ENCODE data around the gene HSPBP1.

The HSPBP1 gene

DNA sequence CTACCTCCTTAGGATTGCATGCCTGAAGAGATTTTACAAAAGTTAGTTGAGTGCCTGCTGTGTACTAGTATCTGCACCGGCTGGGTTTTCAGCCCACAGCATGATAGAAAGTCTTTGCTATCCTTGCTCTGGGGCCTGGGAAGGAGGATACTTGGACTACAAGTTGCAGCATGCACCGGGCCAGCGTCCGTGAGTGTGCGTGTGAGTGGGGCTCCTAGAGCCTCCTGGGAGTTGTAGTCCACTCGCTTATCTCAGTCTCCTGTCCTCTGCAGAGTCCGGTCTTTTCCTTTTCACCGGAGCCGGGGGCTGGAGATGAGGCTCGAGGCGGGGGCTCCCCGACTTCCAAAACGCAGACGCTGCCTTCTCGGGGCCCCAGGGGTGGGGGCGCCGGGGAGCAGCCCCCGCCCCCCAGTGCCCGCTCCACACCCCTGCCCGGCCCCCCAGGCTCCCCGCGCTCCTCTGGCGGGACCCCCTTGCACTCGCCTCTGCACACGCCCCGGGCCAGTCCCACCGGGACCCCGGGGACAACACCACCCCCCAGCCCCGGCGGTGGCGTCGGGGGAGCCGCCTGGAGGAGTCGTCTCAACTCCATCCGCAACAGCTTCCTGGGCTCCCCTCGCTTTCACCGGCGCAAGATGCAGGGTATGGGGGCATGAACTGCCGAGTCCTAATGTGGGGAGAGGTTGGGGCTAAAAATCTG, 24.5 kb upstream of the HSPBP1 start:
- DNase-seq, result no peak

GRCh38 chr19:55303477-55303876, 23.6 kb upstream of the HSPBP1 start:
- DNase-seq, result no peak

GRCh38 chr19:55302318-55302703, 22.4 kb upstream of the HSPBP1 start:
- DNase-seq, result no peak

DNA sequence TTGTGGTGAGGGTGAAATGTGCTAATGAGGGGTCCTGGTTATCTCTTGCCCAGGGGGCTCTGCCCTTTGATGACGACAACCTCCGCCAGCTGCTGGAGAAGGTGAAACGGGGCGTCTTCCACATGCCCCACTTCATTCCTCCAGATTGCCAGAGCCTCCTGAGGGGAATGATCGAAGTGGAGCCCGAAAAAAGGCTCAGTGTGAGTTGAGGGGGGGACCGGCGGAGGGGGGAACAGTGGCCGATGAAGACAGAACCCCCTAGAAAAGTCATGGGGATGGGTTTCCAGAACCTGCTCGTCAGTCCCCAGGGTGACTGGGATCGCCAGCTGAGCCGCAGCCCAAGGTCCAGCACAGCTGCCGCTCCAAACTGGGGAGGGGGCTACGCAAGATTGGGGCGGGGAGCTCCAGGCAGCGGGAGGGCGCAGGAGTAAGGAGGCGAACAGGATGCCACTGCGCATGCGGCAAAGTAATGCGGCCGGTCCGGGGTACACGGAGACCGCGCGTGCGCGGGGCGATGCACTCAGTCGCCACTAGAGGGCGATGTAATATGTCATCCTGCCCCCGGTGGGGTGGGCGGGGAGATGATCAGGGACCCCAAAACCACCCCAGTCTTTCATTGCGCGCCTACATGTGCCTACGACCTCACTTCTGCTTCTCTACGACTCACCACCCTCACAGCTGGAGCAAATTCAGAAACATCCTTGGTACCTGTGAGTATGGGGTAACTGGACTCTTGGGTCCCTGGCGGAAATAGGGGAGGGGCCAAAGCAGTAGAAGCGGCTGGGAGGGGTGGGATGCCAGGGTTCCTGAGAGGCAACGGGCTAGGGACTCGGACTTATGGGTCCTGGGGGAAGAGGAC, 21.8 kb upstream of the HSPBP1 start:
- peak; percentile 25 for DNase-seq

DNA sequence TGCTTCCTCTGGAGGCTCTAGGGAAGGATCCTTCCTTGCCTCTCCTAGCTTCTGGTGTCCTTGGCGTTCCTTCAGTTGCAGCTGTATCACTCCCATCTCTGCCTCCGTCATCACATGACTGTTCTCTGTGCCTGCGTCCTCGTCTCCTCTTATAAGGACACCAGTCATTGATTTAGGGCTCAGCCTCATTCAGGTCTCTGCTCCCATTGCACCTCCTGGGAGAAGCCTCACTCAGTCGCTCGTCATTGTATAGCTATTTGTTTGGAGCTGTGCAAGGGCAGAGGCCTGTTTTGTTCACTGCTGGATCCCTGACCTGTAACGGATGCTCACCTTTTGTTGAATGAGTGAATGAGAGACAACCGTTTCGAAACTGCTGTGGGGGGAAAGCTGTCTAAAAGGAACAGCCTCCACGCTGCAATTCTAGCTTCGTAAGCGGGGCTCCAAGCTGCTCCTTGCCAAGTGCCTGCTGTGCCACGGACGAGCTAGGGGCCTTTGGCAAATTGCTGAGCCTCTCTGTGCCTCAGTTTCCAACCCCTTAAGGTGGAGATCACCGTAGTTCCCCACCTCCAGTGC, 21.1 kb upstream of the HSPBP1 start:
- no peak for DNase-seq

GRCh38 chr19:55299991-55300390, 20.1 kb upstream of the HSPBP1 start:
- no peak for DNase-seq

DNA sequence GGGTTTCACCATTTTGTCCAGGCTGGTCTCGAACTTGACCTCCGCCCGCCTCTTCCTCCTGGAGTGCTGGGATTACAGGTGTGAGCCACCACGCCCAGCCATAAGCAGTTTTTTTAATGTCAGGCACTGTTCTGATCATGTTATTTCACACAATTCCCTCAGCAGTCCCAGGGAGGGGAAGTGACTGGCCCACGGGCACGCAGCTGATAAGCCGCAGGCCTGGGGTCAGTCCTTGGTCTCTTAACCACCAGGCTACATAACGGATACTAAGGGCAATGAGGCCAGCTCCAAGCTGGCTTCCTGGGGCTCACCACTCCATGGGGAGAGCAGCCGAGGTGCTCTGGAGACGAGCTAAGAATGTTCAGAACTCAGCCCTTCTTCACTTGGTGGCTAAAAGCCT, 17.4 kb upstream of the HSPBP1 start:
- no peak for DNase-seq

DNA sequence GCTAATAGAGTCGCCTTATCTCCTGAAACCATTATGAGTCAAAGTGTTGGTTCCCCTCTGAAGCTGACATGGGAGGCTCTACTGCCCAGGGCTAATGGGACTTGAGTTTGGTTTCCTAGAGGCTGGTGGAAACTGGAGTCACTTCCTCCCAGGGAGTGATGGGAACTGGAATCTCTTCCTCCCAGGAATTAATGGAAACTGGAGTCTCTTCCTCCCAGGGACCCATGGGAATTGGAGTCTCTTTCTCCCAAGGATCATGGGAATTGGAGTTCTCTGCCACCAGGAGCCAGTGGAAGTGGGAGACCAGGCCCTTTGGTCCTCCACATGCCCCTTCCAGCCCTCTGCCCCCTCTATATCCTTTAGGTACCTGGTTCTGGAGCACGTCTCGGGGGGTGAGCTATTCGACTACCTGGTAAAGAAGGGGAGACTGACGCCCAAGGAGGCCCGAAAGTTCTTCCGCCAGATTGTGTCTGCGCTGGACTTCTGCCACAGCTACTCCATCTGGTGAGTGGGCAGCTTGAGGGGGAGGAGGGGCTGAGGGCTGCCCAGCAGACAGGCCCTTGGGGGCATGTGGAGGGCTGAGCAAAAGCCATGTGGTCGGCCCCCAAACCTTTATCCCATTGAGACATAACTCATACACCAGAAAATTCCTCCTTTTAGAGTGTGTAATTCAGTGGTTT, 9.3 kb upstream of the HSPBP1 start:
- DNase-seq, result no peak

- no peak for DNase-seq
Measured at GRCh38 chr19:55287361-55288079, 7.6 kb upstream of the HSPBP1 start.

DNA sequence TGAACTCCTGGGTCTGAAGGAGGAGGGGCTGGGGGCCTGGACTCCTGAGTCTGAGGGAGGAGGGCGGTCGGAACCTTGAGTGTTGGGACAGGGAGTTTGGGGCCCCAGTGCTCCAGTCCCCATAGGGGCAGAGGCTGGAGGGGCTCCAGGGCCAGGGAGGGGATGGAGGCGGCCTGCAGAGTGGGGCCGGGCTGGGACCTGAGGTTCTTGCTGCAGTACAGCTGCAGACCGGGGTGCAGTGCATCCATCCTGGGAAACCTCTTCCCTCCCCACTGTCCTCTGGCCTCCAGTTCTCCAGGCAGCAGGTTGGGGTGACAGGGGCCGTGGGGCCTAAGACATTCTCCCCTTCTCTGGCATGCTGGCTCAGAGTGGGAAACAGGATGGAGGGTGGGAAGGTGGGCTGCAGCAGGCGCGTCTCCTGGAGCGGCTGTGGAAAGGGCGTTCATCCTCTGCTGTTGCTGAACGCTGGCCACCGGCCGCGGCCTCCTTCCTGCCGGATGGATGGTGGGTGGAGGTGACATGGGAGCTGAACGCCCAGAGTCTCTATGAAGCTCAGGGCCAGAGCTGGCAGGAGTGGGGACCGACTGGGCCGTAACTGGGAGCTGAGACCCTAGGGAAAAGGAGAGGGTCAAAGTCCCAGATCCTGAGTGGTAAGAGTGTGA, 5.5 kb upstream of the HSPBP1 start:
- no peak for DNase-seq

GRCh38 chr19:55284405-55285058, 4.6 kb upstream of the HSPBP1 start:
- no peak for DNase-seq

DNA sequence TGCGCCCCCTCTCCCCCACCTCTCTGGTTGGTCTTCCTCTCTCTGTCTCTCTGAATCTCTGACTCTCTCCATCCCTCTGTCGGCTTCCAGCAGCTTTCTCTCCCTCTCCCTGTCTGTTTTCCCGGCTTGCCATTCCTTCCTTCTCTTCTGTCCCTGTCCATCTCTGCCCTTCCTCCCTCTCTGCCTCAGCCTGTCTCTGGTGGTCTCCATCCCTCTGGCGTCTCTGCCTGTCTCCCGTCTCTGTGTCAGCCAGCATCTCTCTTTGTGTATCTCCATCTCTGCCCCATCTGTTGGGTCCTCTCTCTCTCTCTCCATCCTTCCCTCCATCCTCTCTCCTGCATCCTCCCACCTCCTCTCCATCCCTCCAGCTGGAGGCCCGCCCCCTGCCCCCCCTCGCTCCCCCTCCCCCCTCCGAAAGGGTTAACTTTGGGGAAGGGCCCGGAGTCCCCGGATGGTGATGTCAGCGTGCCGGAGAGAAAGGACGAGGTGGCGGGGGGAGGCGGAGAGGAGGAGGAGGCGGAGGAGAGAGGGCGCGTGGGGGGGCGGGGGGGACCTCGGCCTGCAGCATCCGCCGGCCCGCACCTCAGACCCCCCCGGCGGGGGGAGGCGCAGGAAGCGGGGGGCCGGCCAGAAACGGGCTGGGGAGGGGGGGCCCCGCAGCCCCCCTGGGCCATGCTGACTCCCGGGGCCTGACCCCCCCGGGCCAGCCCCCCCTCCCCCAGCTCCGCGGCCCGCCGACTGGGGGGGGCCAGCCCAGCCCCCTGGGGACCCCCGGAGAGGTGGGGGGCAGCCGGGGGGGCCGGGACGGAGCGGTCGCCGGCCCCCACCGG, 3.9 kb upstream of the HSPBP1 start, which contains the start of gene BRSK1:
BRSK1 (plus strand) TSS at position 450 of the 830 bp plus-strand sequence. CDS start 446 bp downstream, outside the sequence.
- no peak for DNase-seq

GRCh38 chr19:55279340-55279739, 570 bp downstream of the HSPBP1 start:
- DNase-seq, result no peak

DNA sequence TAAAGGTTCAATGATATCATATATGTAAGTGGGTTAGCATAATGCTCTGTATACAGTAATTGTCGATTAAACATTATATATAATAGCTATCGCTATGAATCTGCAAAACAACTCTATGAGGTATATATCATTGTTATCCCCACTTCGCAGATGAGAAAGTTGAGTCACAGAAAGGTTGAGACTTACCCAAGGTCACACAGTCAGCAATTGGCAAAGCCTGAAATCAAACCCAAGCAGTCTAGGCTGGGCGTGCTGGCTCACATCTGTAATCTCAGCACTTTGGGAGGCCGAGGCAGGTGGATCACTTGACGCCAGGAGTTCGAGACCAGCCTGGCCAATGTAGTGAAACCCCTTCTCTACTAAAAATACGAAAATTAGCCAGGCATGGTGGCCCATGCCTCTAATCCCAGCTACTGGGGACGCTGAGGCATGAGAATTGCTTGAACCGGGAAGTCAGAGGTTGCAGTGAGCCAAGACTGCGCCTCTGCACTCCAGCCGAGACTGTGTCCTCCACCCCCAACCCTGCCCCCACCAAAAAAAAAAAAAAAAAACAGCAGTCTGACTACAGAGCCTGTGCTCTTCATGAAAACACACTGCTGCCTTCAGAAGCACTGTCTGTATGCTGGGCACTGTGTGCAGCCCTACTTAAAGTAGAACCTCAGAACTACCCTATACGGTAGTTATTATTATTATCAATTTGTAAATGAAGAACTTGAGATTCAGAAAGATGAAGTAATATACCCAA, 1.3 kb downstream of the HSPBP1 start:
- no peak for DNase-seq

- DNase-seq, result no peak
Measured at GRCh38 chr19:55277494-55277893, 2.4 kb downstream of the HSPBP1 start.

DNA sequence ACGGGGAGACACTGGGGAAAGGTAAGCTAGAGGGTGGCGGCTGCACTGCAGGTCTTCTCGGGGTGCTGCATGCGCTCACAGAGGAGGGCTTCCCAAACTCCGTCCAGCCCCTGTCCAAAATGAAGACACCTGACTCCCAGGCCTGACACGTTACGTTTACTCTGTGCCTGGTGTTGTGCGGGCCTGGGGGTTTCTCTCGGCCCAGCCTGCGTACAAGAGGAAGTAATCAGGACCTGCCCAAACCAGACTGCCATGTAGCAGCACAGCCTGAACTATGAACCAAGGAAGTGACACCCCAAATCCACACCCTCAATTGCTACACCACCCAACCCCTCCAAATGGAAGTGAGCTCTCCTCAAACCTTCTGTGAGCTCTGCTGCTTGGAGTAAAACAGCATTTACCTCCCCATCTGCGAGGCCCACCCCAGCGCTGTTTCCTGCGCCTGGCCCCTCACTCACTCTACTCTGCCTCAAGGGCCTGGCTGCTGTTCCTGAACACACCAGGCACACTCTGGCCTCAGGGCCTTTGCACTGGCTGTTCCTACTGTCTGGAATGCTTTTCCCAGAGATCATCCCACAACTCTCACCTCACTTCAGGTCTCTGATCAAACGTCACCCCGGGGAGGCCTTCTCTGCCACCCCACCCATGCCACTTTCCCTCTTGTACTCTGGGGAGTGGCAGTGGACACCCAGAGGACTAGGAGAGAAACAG, 3.0 kb downstream of the HSPBP1 start:
- no peak for DNase-seq

DNA sequence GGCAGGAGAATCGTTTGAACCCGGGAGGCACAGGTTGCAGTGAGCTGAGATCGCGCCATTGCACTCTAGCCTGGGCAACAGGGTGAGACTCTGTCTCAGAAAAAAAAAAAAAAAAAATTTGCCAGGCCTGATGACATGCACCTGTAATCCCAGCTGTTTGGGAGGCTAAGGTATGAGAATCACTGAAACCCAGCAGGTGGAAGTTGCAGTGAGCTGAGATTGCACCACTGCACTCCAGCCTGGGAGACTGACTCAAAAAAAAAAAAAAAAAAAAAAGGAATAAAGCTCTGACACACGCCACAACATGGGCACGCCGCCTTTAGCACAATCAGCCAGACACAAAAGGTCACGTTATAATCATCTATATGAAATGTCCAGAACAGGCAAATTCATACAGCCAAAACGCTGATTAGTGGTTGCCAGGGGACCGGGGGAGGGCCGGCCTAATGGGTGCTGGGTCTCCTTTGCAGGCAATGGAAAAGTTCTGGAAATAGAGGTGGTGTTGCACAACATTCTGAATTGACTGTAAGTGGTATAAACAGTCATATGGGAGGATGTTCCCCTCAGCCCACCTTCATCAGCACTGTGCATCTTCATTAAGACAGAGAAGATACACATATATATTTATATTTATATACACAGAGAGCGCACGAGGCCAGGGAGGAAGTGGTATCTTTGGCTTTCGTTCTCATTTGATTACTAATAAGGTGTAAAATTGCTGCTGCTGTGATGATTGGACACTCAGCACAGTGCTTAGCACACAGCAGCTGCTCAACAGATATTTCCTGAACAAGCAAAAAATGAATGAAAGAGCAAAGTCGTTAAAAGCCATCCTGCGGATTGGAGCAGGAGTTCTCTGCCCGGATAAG, 3.8 kb downstream of the HSPBP1 start:
- no peak for DNase-seq

Data from NCI-H1417 treated with DMSO at 0.1 percent for 48 hours (cell line).